Measurements from ENCODE around the gene DUS2.

DNA sequence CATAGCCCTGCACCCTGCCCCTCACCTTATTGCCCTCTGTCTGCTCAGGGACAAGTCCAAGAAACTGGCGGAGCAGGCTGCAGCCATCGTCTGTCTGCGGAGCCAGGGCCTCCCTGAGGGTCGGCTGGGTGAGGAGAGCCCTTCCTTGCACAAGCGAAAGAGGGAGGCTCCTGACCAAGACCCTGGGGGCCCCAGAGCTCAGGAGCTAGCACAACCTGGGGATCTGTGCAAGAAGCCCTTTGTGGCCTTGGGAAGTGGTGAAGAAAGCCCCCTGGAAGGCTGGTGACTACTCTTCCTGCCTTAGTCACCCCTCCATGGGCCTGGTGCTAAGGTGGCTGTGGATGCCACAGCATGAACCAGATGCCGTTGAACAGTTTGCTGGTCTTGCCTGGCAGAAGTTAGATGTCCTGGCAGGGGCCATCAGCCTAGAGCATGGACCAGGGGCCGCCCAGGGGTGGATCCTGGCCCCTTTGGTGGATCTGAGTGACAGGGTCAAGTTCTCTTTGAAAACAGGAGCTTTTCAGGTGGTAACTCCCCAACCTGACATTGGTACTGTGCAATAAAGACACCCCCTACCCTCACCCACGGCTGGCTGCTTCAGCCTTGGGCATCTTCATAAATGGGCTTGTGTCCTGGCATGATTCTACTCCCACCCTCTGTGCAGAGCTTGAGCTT lies 55.8 kb downstream of the DUS2 start:
- TF ChIP-seq CTCF (IDR thresholded peaks at IDR 0.05) (no peak), ZBTB21 (CRISPR knock-in tag; IDR thresholded peaks at IDR 0.05; ENCODE audit: borderline replicate concordance) (no peak), ZBTB43 (CRISPR knock-in tag; IDR thresholded peaks at IDR 0.05) (no peak), STAT6 (CRISPR knock-in tag; conservative IDR thresholded peaks at IDR 0.05; ENCODE audit: low read depth) (no peak)
- TF ChIP-seq, protein P1, sequence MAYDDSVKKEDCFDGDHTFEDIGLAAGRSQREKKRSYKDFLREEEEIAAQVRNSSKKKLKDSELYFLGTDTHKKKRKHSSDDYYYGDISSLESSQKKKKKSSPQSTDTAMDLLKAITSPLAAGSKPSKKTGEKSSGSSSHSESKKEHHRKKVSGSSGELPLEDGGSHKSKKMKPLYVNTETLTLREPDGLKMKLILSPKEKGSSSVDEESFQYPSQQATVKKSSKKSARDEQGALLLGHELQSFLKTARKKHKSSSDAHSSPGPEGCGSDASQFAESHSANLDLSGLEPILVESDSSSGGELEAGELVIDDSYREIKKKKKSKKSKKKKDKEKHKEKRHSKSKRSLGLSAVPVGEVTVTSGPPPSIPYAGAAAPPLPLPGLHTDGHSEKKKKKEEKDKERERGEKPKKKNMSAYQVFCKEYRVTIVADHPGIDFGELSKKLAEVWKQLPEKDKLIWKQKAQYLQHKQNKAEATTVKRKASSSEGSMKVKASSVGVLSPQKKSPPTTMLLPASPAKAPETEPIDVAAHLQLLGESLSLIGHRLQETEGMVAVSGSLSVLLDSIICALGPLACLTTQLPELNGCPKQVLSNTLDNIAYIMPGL (CRISPR knock-in tag; IDR thresholded peaks at IDR 0.05), result no peak
- TF ChIP-seq, protein P2, sequence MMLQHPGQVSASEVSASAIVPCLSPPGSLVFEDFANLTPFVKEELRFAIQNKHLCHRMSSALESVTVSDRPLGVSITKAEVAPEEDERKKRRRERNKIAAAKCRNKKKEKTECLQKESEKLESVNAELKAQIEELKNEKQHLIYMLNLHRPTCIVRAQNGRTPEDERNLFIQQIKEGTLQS (CRISPR knock-in tag; conservative IDR thresholded peaks at IDR 0.05), result no peak
